Loucy (cell line): Measurements from ENCODE around the gene LRBA.

Experiments used
- H2AFZ ChIP-seq: fragments of 200-600 bp; sonication (generic); 2 replicates; pipeline ENCODE4 v1.6.0; 2016; ENCODE audit warnings: antibody characterized with exemption, mild to moderate bottlenecking, low read length, moderate library complexity
- H3F3A ChIP-seq: fragments of 200-600 bp; 2 replicates; pipeline ENCODE4 v1.6.0; 2016; ENCODE audit warnings: antibody characterized with exemption, low read depth, mild to moderate bottlenecking
- H3K27me3 ChIP-seq: fragments of 200-600 bp; sonication (generic); 2 replicates; pipeline ENCODE4 v1.6.1; 2014; ENCODE audit warnings: low read length, mild to moderate bottlenecking; ENCODE audit not compliant: insufficient read depth, poor library complexity, severe bottlenecking
- H3K36me3 ChIP-seq: fragments of 200-600 bp; sonication (generic); 2 replicates; pipeline ENCODE4 v1.6.1; 2016; ENCODE audit warnings: low read length; ENCODE audit not compliant: insufficient read depth
- H3K4me1 ChIP-seq: fragments of 200-600 bp; sonication (generic); 2 replicates; pipeline ENCODE4 v1.5.1; 2014; ENCODE audit warnings: low read length, mild to moderate bottlenecking; ENCODE audit not compliant: insufficient read depth, poor library complexity, severe bottlenecking
- H3K4me2 ChIP-seq: fragments of 200-600 bp; sonication (generic); 2 replicates; pipeline ENCODE4 v1.6.0; 2014; ENCODE audit warnings: antibody characterized with exemption, low read length, low read depth, mild to moderate bottlenecking; ENCODE audit not compliant: poor library complexity, severe bottlenecking
- H3K4me3 ChIP-seq: fragments of 200-600 bp; sonication (generic); 2 replicates; pipeline ENCODE4 v1.5.1; 2014; ENCODE audit warnings: low read length, mild to moderate bottlenecking, mixed read lengths; ENCODE audit not compliant: poor library complexity, severe bottlenecking
- H3K79me2 ChIP-seq: fragments of 200-600 bp; sonication (generic); 2 replicates; pipeline ENCODE4 v1.6.1; 2014; ENCODE audit warnings: low read length; ENCODE audit not compliant: insufficient read depth
- H3K9ac ChIP-seq: fragments of 200-600 bp; sonication (generic); 2 replicates; pipeline ENCODE4 v1.6.0; 2014; ENCODE audit warnings: mild to moderate bottlenecking, low read depth, low read length, moderate library complexity; ENCODE audit not compliant: poor library complexity, severe bottlenecking
- H3K9me2 ChIP-seq: fragments of 200-600 bp; sonication (generic); replicated peaks from 2 replicates; pipeline ENCODE4 v1.6.1; 2016; ENCODE audit warnings: low read depth, low read length, mixed read lengths
- H3K9me3 ChIP-seq: fragments of 200-600 bp; sonication (generic); 2 replicates; pipeline ENCODE4 v1.6.1; 2014; ENCODE audit warnings: mild to moderate bottlenecking, antibody characterized with exemption, low read length, low read depth; ENCODE audit not compliant: insufficient read depth
- H4K20me1 ChIP-seq: fragments of 200-600 bp; sonication (generic); 2 replicates; pipeline ENCODE4 v1.6.0; 2014; ENCODE audit warnings: antibody characterized with exemption, low read length, mild to moderate bottlenecking; ENCODE audit not compliant: insufficient read depth, poor library complexity, severe bottlenecking
- CTCF ChIP-seq: fragments of 200-600 bp; sonication (generic); conservative IDR thresholded peaks from 2 replicates; pipeline ENCODE4 v1.5.1; 2014; ENCODE audit warnings: mild to moderate bottlenecking, antibody characterized with exemption, low read length
- EZH2phosphoT487 ChIP-seq: fragments of 200-600 bp; IDR thresholded peaks from 2 replicates; pipeline ENCODE4 v1.6.1; 2018; ENCODE audit warnings: antibody characterized with exemption, mild to moderate bottlenecking, moderate library complexity, borderline replicate concordance

LRBA gene

GRCh38 chr4:150224896-150225591, 790.0 kb downstream of the LRBA start:
- no peak overlapping the region for H2AFZ ChIP-seq

GRCh38 chr4:150219841-150220240, 795.2 kb downstream of the LRBA start:
- H3K27me3 ChIP-seq: no peaks in the 10 kb centered on the region
- no peaks in the 10 kb centered on the region for H3K4me1 ChIP-seq
- no peak overlapping the region for H3K4me2 ChIP-seq
- H3K9me3 ChIP-seq: no peaks in the 10 kb centered on the region
- H3K9me2 ChIP-seq: no peaks in the 10 kb centered on the region
- no peak for TF ChIP-seq EZH2phosphoT487
- no peak for TF ChIP-seq CTCF
- H3F3A ChIP-seq: no peaks in the 10 kb centered on the region
- no peaks in the 10 kb centered on the region for H4K20me1 ChIP-seq
- H2AFZ ChIP-seq: no peak overlapping the region
- H3K4me3 ChIP-seq: no peak overlapping the region
- no peaks in the 10 kb centered on the region for H3K79me2 ChIP-seq
- no peak overlapping the region for H3K9ac ChIP-seq
- no peaks in the 10 kb centered on the region for H3K36me3 ChIP-seq

More at GRCh38 chr4:150224896-150225591, 790.0 kb downstream of the LRBA start:
- Histone ChIP-seq H4K20me1 (no peaks in the 10 kb centered on the region), H3F3A (no peaks in the 10 kb centered on the region), H3K4me3 (no peak overlapping the region), H3K4me1 (no peaks in the 10 kb centered on the region), H3K9ac (no peak overlapping the region), H3K9me2 (no peaks in the 10 kb centered on the region), H3K27me3 (no peaks in the 10 kb centered on the region), H3K36me3 (no peaks in the 10 kb centered on the region), H3K4me2 (no peak overlapping the region), H3K79me2 (no peaks in the 10 kb centered on the region), H3K9me3 (no peaks in the 10 kb centered on the region)
- TF ChIP-seq EZH2phosphoT487 (no peak), CTCF (no peak)

- Histone ChIP-seq H3K9me2 (no peaks in the 10 kb centered on the region), H4K20me1 (no peaks in the 10 kb centered on the region), H3K4me1 (no peaks in the 10 kb centered on the region), H3F3A (no peaks in the 10 kb centered on the region), H3K79me2 (no peaks in the 10 kb centered on the region), H2AFZ (no peak overlapping the region), H3K27me3 (no peaks in the 10 kb centered on the region), H3K4me2 (no peak overlapping the region), H3K36me3 (no peaks in the 10 kb centered on the region), H3K9me3 (no peaks in the 10 kb centered on the region), H3K9ac (no peak overlapping the region), H3K4me3 (no peak overlapping the region)
- TF ChIP-seq EZH2phosphoT487 (no peak), CTCF (no peak)
Observed at GRCh38 chr4:150218447-150218846, 796.6 kb downstream of the LRBA start.
